IMR-90 (cell line): ENCODE results near the gene STAC3. TPM values are rescaled to one million over a fixed set of nuclear protein-coding genes. Genes with fewer than 3 reads are reported as not detected.
A peak's percentile ranks its signal among the peaks of the same experiment; 100 is the strongest.

Source experiments
- ATAC-seq: fragments of 200-7000 bp; cut with Tn5 transposase; 2 replicates; pipeline ENCODE4 v1.9.1; 2020; ENCODE audit warnings: low read depth, mild to moderate bottlenecking, moderate library complexity
- BruUV-seq: library from RNA; stranded (reverse); fragments of 400-500 nt; replicated peaks from 2 replicates; lab custom pipeline; 2021; lab: Mats Ljungman, UMichigan
- CTCF ChIA-PET: fragments of 300-600 bp; formaldehyde crosslinking; extraction: SDS; loops from one replicate; lab custom pipeline; 2021; ENCODE audit warnings: antibody characterized with exemption; lab: Yijun Ruan, JAX
- POLR2A ChIA-PET: fragments of 300-600 bp; sonication (Branson Sonifier 250); formaldehyde crosslinking; loops from one replicate; lab custom pipeline; 2022; ENCODE audit warnings: antibody characterized with exemption; ENCODE audit not compliant: unreplicated experiment; lab: Charles Lee
- DNase-seq: peaks from one replicate; pipeline ENCODE4 v3.0.0; 2013
- H2AFZ ChIP-seq: replicated peaks from 2 replicates; pipeline ENCODE3; 2013; ENCODE audit warnings: low read length, mild to moderate bottlenecking; ENCODE audit not compliant: poor library complexity
- H2AK5ac ChIP-seq: 2 replicates; pipeline ENCODE4 v1.6.1; 2013; ENCODE audit warnings: low read depth, low read length, inconsistent platforms
- H2AK9ac ChIP-seq: replicated peaks from 2 replicates; pipeline ENCODE3; 2013; ENCODE audit warnings: mild to moderate bottlenecking, low read depth, low read length, moderate library complexity; ENCODE audit not compliant: poor library complexity
- H2BK120ac ChIP-seq: 2 replicates; pipeline ENCODE4 v1.6.1; 2013; ENCODE audit warnings: low read depth, low read length, inconsistent platforms
- H2BK15ac ChIP-seq: 3 replicates; pipeline ENCODE4 v1.6.1; 2013; ENCODE audit warnings: low read depth, low read length, inconsistent platforms
- H2BK20ac ChIP-seq: 2 replicates; pipeline ENCODE4 v1.6.1; 2013; ENCODE audit warnings: low read depth, mild to moderate bottlenecking, inconsistent platforms, low read length, moderate library complexity
- H2BK5ac ChIP-seq: 2 replicates; pipeline ENCODE4 v1.6.1; 2013; ENCODE audit warnings: mild to moderate bottlenecking, low read depth, low read length, inconsistent platforms; ENCODE audit not compliant: poor library complexity, severe bottlenecking
- H3K14ac ChIP-seq: replicated peaks from 2 replicates; pipeline ENCODE4 v1.6.1; 2013; ENCODE audit warnings: low read depth, low read length, inconsistent platforms
- H3K18ac ChIP-seq: 2 replicates; pipeline ENCODE4 v1.6.1; 2013; ENCODE audit warnings: low read depth, low read length, control low read depth
- H3K23ac ChIP-seq: 2 replicates; pipeline ENCODE4 v1.6.1; 2013; ENCODE audit warnings: low read depth, low read length, inconsistent platforms
- H3K27ac ChIP-seq: 2 replicates; pipeline ENCODE4 v1.5.1; 2013; ENCODE audit warnings: mild to moderate bottlenecking, control low read depth, low read length; ENCODE audit not compliant: insufficient read depth
- H3K27me3 ChIP-seq: 2 replicates; pipeline ENCODE4 v1.6.1; 2013; ENCODE audit warnings: low read length; ENCODE audit not compliant: control insufficient read depth, insufficient read depth
- H3K36me3 ChIP-seq: 2 replicates; pipeline ENCODE4 v1.6.1; 2013; ENCODE audit warnings: low read length, mixed read lengths; ENCODE audit not compliant: control insufficient read depth, insufficient read depth
- H3K4ac ChIP-seq: 2 replicates; pipeline ENCODE4 v1.6.1; 2013; ENCODE audit warnings: low read depth, low read length, inconsistent platforms
- H3K4me1 ChIP-seq: 2 replicates; pipeline ENCODE4 v1.6.1; 2013; ENCODE audit warnings: low read length, mixed read lengths; ENCODE audit not compliant: control insufficient read depth, insufficient read depth
- H3K4me2 ChIP-seq: 2 replicates; pipeline ENCODE4 v1.6.1; 2013; ENCODE audit warnings: low read depth, mild to moderate bottlenecking, control low read depth, low read length, moderate library complexity
- H3K4me3 ChIP-seq: 2 replicates; pipeline ENCODE4 v1.5.1; 2013; ENCODE audit warnings: low read depth, mild to moderate bottlenecking, control low read depth, low read length, moderate library complexity; ENCODE audit not compliant: insufficient read depth
- H3K56ac ChIP-seq: 2 replicates; pipeline ENCODE4 v1.6.1; 2013; ENCODE audit warnings: low read length, inconsistent platforms; ENCODE audit not compliant: insufficient read depth; ENCODE audit errors: extremely low read depth
- H3K79me1 ChIP-seq, 2 experiments: 2 replicates each; pipeline ENCODE4 v1.6.1; 2013; ENCODE audit warnings: low read length in 2 of 2, inconsistent platforms in 1 of 2, low read depth in 1 of 2
- H3K9ac ChIP-seq: 2 replicates; pipeline ENCODE4 v1.6.1; 2013; ENCODE audit warnings: low read depth, low read length, control low read depth
- H3K9me1 ChIP-seq: 2 replicates; pipeline ENCODE4 v1.6.1; 2013; ENCODE audit warnings: low read length, inconsistent platforms; ENCODE audit not compliant: insufficient read depth
- H3K9me3 ChIP-seq: 2 replicates; pipeline ENCODE4 v1.6.1; 2013; ENCODE audit warnings: low read length; ENCODE audit not compliant: control insufficient read depth, insufficient read depth
- H4K20me1 ChIP-seq: 2 replicates; pipeline ENCODE4 v1.6.1; 2013; ENCODE audit warnings: low read length, inconsistent platforms; ENCODE audit not compliant: insufficient read depth
- H4K5ac ChIP-seq: 2 replicates; pipeline ENCODE4 v1.6.1; 2013; ENCODE audit warnings: mild to moderate bottlenecking, low read depth, low read length, control low read depth
- H4K8ac ChIP-seq, 2 experiments: 2 replicates each; pipeline ENCODE4 v1.6.1; 2013; ENCODE audit warnings: low read depth in 2 of 2, low read length in 2 of 2, control low read depth in 1 of 2, inconsistent platforms in 1 of 2
- H4K91ac ChIP-seq: 2 replicates; pipeline ENCODE4 v1.6.1; 2013; ENCODE audit warnings: low read depth, low read length, inconsistent platforms; ENCODE audit not compliant: insufficient read depth
- NFE2L2 ChIP-seq: fragments of 150-350 bp; IDR thresholded peaks from 2 replicates; pipeline ENCODE4 v1.6.1; 2016; ENCODE audit warnings: low read depth, mild to moderate bottlenecking, low read length
- SMC3 ChIP-seq: fragments of 150-350 bp; IDR thresholded peaks from 2 replicates; pipeline ENCODE4 v1.6.1; 2016; ENCODE audit warnings: low read depth, mild to moderate bottlenecking, antibody characterized with exemption, low read length, moderate library complexity
- WGBS, 2 experiments: methylation state at CpG; one replicate each; pipeline versions ENCODE4 v1.1.5 to v1.1.7; 2013; ENCODE audit warnings: missing lambda C conversion rate in 2 of 2; ENCODE audit not compliant: insufficient read length in 1 of 2; ENCODE audit errors: extremely low coverage in 2 of 2; 5-methylcytosine and 5-hydroxymethylcytosine counted together
- dilution Hi-C: fragments of 300-500 bp; cut with HindIII; formaldehyde crosslinking; loops from one replicate; pipeline ENCODE4 v1.14.3; 2018; ENCODE audit warnings: low sequenced_read_pairs; ENCODE audit not compliant: unreplicated experiment
- in situ Hi-C: fragments of 300-500 bp; cut with MboI; formaldehyde crosslinking; loops from 3 replicates; pipeline ENCODE4 v1.14.3; 2019; ENCODE audit warnings: low sequenced_read_pairs, inconsistent platforms, mixed read lengths
- intact Hi-C: fragments of 100-400 bp; cut with micrococcal nuclease; formaldehyde crosslinking; loops from 2 replicates; pipeline ENCODE4 v1.10.0; 2022
- polyA plus RNA-seq, 3 experiments: library from polyadenylated mRNA; depleted of rRNA; stranded (reverse); fragments of >200 nt; gene quantifications; 2 replicates each; pipeline ENCODE4 v1.2.3, GENCODE V29; 2012; ENCODE audit warnings: low replicate concordance in 1 of 3
- total RNA-seq: library from RNA; depleted of rRNA; stranded (reverse); fragments of >200 nt; gene quantifications from 2 replicates; pipeline ENCODE4 v1.2.3, GENCODE V29; 2012

Gene STAC3
- total and polyA plus RNA-seq, 2 of the 4 experiments (the other 2 are of a cell fraction): 0.18 to 0.67 TPM

- Histone ChIP-seq H3K4me2 (no peak overlapping the region), H3K4me1 (no peaks in the 10 kb centered on the region; the same call in 1 of the 2 replicates)
Observed at GRCh38 chr12:57262126-57262822, 11.3 kb upstream of the STAC3 start.

More at GRCh38 chr12:57262126-57262822, 11.3 kb upstream of the STAC3 start:
- Histone ChIP-seq H3K4me3 (no peak overlapping the region), H2AK5ac (no peak overlapping the region), H3K27ac (no peak overlapping the region), H2AK9ac (no peak overlapping the region), H2AFZ (no peak overlapping the region), H3K4ac (no peak overlapping the region), H4K20me1 (no peaks in the 10 kb centered on the region; the same call in 1 of the 2 replicates), H3K56ac (no peak overlapping the region), H2BK20ac (no peak overlapping the region), H3K9me1 (peaks cover 6% of the 10 kb centered on the region; the same call in 1 of the 2 replicates), H3K14ac (no peak overlapping the region), H2BK120ac (no peak overlapping the region), H2BK5ac (no peak overlapping the region), H2BK15ac (no peak overlapping the region), H4K5ac (no peak overlapping the region), H3K27me3 (no peaks in the 10 kb centered on the region), H4K8ac (no peak overlapping the region), H3K9me3 (no peaks in the 10 kb centered on the region), H4K91ac (no peak overlapping the region), H3K23ac (no peak overlapping the region), H3K18ac (no peak overlapping the region), H3K79me1 (peaks cover 0 to 11% of the 10 kb centered on the region in 2 experiments; a peak in 1 of 4 replicates), H3K36me3 (peaks cover 31% of the 10 kb centered on the region), H3K9ac (no peak overlapping the region)
- CTCF ChIA-PET: interaction anchor here (0.6 to 1.4 kb wide), 2 partner anchors 190 to 196 kb away, joined by 3 to 9 read pairs; no protein-coding TSS in a partner anchor
- no TSS peak for BruUV-seq
- intact Hi-C loops: no loop called here
- POLR2A ChIA-PET: no interaction called here
- in situ Hi-C loops: no loop called here
- no peak for ATAC-seq
- dilution Hi-C loops: no loop called here
- no peak for DNase-seq
- WGBS, 2 experiments: no CpG with 5 or more reads among the region's 3 CpGs
- TF ChIP-seq SMC3: no peak
- peak; percentile 9; the same call in 1 of the 2 replicates for TF ChIP-seq NFE2L2
